T-cell (primary cell): ENCODE data around the gene ATP8A1. TPM values are rescaled to one million over a fixed set of nuclear protein-coding genes. Genes with fewer than 3 reads are reported as not detected.
"Not testable (repeated sequence)": the region's sequence is repeated elsewhere in the genome, so short reads cannot be mapped to it uniquely, and the experiment has no call there.

Experiments
- ATAC-seq, 4 experiments: fragments of 200-7000 bp in 3 of 4; fragments of 150-1000 bp in 1 of 4; cut with Tn5 transposase; replicated peaks in 1 of 4; 1 replicate in 3 of 4; 2 replicates in 1 of 4; pipeline ENCODE4 v1.10.0; 2021; ENCODE audit warnings: moderate library complexity in 3 of 4, mild to moderate bottlenecking in 2 of 4, moderate number of reproducible peaks in 1 of 4
- CTCF ChIA-PET, 2 donors: fragments of 300-600 bp; sonication (Branson Sonifier 250); formaldehyde crosslinking; loops; one replicate each; lab custom pipeline; 2022; ENCODE audit warnings: antibody characterized with exemption in 2 of 2; lab: Charles Lee
- POLR2A ChIA-PET, 2 donors: fragments of 300-600 bp; sonication (Branson Sonifier 250); formaldehyde crosslinking; loops; one replicate each; lab custom pipeline; 2022; ENCODE audit warnings: antibody characterized with exemption in 2 of 2; lab: Charles Lee
- DNase-seq, 35 experiments: peaks; one replicate each; pipeline versions ENCODE4 v3.0.0 to v3.0.0-alpha.2; 2013 to 2023
- H3K27ac ChIP-seq: one replicate; pipeline ENCODE4 v1.5.1; 2013; ENCODE audit warnings: low read length
- H3K27me3 ChIP-seq, 2 experiments: replicated peaks in 1 of 2; 1 replicate in 1 of 2; 2 replicates in 1 of 2; pipeline versions ENCODE4 v1.6.1 to v1.7.0; 2013; ENCODE audit warnings: low read length in 1 of 2, mixed read lengths in 1 of 2; ENCODE audit not compliant: control insufficient read depth in 2 of 2, insufficient read depth in 2 of 2; ENCODE audit errors: extremely low read depth in 1 of 2
- H3K36me3 ChIP-seq, 2 donors: 1 replicate in 1 of 2; 2 replicates in 1 of 2; pipeline versions ENCODE4 v1.6.1 to v1.7.0; 2013; ENCODE audit warnings: low read length in 1 of 2; ENCODE audit not compliant: control insufficient read depth in 2 of 2, insufficient read depth in 1 of 2; ENCODE audit errors: extremely low read depth in 1 of 2
- H3K4me1 ChIP-seq, 2 experiments: 1 replicate in 1 of 2; 2 replicates in 1 of 2; pipeline versions ENCODE4 v1.6.1 to v1.7.0; 2013; ENCODE audit warnings: low read length in 2 of 2, mixed read lengths in 1 of 2; ENCODE audit not compliant: insufficient read depth in 2 of 2, control insufficient read depth in 1 of 2; ENCODE audit errors: extremely low read depth in 1 of 2
- H3K4me3 ChIP-seq, 2 donors: 1 replicate in 1 of 2; 2 replicates in 1 of 2; pipeline versions ENCODE4 v1.5.1 to v1.7.0; 2013; ENCODE audit warnings: mild to moderate bottlenecking in 2 of 2, low read length in 1 of 2, moderate library complexity in 1 of 2; ENCODE audit not compliant: control insufficient read depth in 1 of 2; ENCODE audit errors: extremely low read depth in 1 of 2
- H3K9me3 ChIP-seq: 2 replicates; pipeline ENCODE4 v1.7.0; 2013
- H3K27ac Mint-ChIP-seq, 2 donors: one replicate each; pipeline ENCODE4 v1.8.0; 2020 to 2021; ENCODE audit warnings: mild to moderate bottlenecking in 2 of 2, mixed read lengths in 2 of 2
- H3K27me3 Mint-ChIP-seq, 2 donors: one replicate each; pipeline ENCODE4 v1.8.0; 2021 to 2022; ENCODE audit warnings: mixed read lengths in 2 of 2
- H3K36me3 Mint-ChIP-seq: one replicate; pipeline ENCODE4 v1.8.0; 2021; ENCODE audit warnings: mixed read lengths
- H3K4me1 Mint-ChIP-seq, 3 donors: one replicate each; pipeline ENCODE4 v1.8.0; 2020 to 2022; ENCODE audit warnings: mixed read lengths in 3 of 3, mild to moderate bottlenecking in 1 of 3
- H3K4me3 Mint-ChIP-seq, 3 donors: one replicate each; pipeline ENCODE4 v1.8.0; 2020 to 2022; ENCODE audit warnings: mild to moderate bottlenecking in 3 of 3, mixed read lengths in 3 of 3, moderate library complexity in 3 of 3
- H3K9me3 Mint-ChIP-seq, 3 donors: one replicate each; pipeline ENCODE4 v1.8.0; 2020 to 2022; ENCODE audit warnings: mixed read lengths in 3 of 3
- WGBS: methylation state at CpG from one replicate; pipeline ENCODE4 v1.1.5; 2013; ENCODE audit warnings: missing lambda C conversion rate; ENCODE audit not compliant: insufficient coverage; 5-methylcytosine and 5-hydroxymethylcytosine counted together
- total RNA-seq, 35 experiments: library from RNA in 6 of 35; stranded (reverse) in 6 of 35; fragments of 120-200 nt in 1 of 35; gene quantifications; one replicate each; pipeline versions ENCODE4 v1.2.1 to v1.2.4 and lab custom pipeline; 2013 to 2026

ATP8A1 gene
- total RNA-seq (10 to 100 TPM; 33.7 to 73.2 (median 47.8) TPM), total RNA-seq (lab: John Stamatoyannopoulos, UW) (36.6 to 248 (median 105) reads per million in 29 experiments)
- total RNA-seq (2013) = 123 TPM

DNA sequence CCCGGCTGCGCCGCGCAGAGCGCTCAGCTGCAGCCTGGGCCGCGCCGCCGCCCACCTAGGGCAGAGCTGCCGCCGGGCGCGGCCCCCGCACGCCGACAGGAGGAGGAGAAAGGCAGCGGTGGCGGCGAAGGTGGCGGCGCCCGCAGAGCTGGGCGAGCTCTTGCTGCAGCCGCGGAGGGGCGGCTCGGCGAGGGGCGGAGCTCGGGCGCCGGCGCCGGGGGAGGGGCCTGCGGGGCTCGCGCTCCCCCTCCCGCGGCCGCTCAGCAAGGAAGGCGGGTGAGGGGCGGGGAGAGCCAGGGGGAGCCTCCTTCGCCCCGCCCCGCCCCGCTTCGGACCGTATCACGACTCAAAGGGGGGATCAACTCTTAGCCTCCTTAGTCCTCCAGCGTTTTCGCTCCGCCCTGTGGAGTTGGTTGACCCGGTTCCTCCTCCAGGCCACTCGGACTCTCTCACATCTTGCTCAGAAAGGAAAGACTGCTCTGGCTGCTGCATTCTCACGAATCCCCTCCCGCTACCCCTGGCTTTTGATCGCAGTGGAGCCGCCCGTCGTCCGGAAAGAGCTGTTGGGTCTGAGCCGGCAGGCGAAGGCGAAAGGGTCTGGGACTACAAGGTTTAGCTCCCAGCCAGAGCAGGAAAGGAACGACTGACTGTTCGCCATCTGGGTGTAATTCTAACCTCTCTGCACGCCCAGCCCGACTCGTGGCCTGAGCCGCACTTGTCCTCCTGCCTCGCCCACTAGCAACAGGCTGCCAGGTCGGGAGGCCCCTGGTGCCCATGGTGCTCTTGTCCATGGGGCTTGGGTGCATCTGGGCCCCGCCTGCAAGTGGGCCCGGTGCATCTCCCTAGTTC lies at the start of gene ATP8A1:
TSS of gene ATP8A1 (minus strand) at position 162 of the 849 bp plus-strand sequence. CDS start 232 bp downstream, outside the sequence.
- POLR2A ChIA-PET = interaction anchor here (0.5 to 2.0 kb wide), 12 partner anchors 10 to 647 kb away, joined by 3 to 12 read pairs (median 4); no protein-coding TSS in a partner anchor
- CTCF ChIA-PET = interaction anchor here in 1 of 2 donors (0.6 to 2.3 kb wide), 7 partner anchors 11 to 89 kb away, joined by 3 to 21 read pairs (median 5); no protein-coding TSS in a partner anchor
- peaks cover 23% of the 10 kb centered on the region in 2 experiments for H3K4me1 ChIP-seq
- peak within 1 kb of the TSS; percentile 97 to 98 (median 98) for H3K4me3 Mint-ChIP-seq
- H3K36me3 ChIP-seq = no peaks in the 10 kb centered on the region
- H3K4me1 Mint-ChIP-seq = peaks cover 38 to 51% (median 50%) of the 10 kb centered on the region in 3 donors
- WGBS = under 1% methylated on average over 55 of the region's 74 CpGs
- H3K27ac ChIP-seq = peak within 1 kb of the TSS; percentile 89
- H3K4me3 ChIP-seq = peak within 1 kb of the TSS; percentile 95 to 96
- H3K36me3 Mint-ChIP-seq = peaks cover 12% of the 10 kb centered on the region
- no peaks in the 10 kb centered on the region for H3K9me3 ChIP-seq
- peaks cover 6 to 9% (median 8%) of the 10 kb centered on the region in 3 donors for H3K9me3 Mint-ChIP-seq
- DNase-seq (peak; percentile 80 to 97 (median 92)), ATAC-seq (peak; percentile 88 to 95 (median 89))
- peak within 1 kb of the TSS; percentile 96 to 99 for H3K27ac Mint-ChIP-seq
- H3K27me3 ChIP-seq = no peaks in the 10 kb centered on the region
- no peaks in the 10 kb centered on the region for H3K27me3 Mint-ChIP-seq

DNA sequence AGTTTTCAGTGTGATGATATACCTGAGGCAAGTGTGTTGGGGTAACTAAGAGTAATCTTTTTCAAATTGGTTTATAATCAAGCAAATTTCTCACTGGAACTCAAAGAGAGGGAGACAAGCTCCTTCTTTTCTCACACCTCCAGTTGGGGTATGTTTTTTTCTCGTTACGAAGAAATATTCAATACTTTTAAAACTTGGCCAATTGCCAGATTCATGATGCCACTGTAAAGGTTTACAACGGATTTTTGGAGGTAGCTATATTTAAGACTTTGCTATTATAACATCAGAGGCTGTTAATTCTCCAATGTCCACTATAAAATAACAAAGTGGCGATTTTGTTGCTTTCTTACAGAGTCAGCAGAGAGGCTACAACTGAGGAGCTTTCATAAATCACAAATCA lies 49.2 kb upstream of the ATP8A1 start:
- Mint-ChIP-seq H3K27me3 (peaks cover 0 to 9% of the 10 kb centered on the region in 2 donors), H3K4me1 (peaks cover 2 to 5% (median 4%) of the 10 kb centered on the region in 3 donors), H3K4me3 (no peak overlapping the region), H3K9me3 (peaks cover 0 to under 1% (median 0%) of the 10 kb centered on the region in 3 donors), H3K36me3 (no peaks in the 10 kb centered on the region), H3K27ac (no peak overlapping the region)
- ChIA-PET POLR2A (interaction anchor here in 1 of 2 donors (0.5 kb wide), 1 partner anchor 65 kb away, joined by 3 read pairs; no protein-coding TSS in a partner anchor), CTCF (interaction anchor here in 1 of 2 donors (0.8 kb wide), 1 partner anchor 25 kb away, joined by 3 read pairs; no protein-coding TSS in a partner anchor)
- no CpG with 5 or more reads among the region's 4 CpGs for WGBS
- H3K36me3 ChIP-seq = no peaks in the 10 kb centered on the region
- no peaks in the 10 kb centered on the region for H3K27me3 ChIP-seq
- no peaks in the 10 kb centered on the region for H3K9me3 ChIP-seq
- H3K4me3 ChIP-seq = no peak overlapping the region
- no peak overlapping the region for H3K27ac ChIP-seq
- no peak for ATAC-seq
- no peak for DNase-seq
- H3K4me1 ChIP-seq = peaks cover 0 to 3% of the 10 kb centered on the region in 2 experiments

DNA sequence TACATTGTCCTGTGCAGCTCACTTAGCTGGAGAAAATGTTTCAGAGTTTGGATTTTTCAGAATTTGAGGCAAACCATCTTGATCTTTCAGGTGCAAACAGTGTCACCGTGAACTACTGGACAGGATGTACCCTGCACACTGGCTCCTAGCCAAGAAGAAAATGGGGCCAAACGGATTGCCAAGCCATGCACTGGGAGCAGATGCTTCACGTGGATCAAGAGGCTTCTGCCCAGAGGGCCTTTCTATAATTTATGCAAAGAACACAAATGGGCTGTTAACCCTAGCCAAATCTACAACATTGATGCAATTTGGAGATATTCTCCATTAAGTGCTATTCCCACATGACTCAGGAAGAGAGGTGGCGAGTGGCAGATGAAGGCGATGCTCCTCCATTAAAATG lies 46.9 kb upstream of the ATP8A1 start:
- DNase-seq (no peak), ATAC-seq (no peak)
- H3K4me3 Mint-ChIP-seq = no peak overlapping the region
- Histone ChIP-seq H3K27ac (no peak overlapping the region), H3K27me3 (no peaks in the 10 kb centered on the region), H3K36me3 (no peaks in the 10 kb centered on the region), H3K4me3 (no peak overlapping the region), H3K4me1 (peaks cover 0 to 3% of the 10 kb centered on the region in 2 experiments), H3K9me3 (no peaks in the 10 kb centered on the region)
- no peaks in the 10 kb centered on the region for H3K36me3 Mint-ChIP-seq
- 88% methylated on average over 4 of the region's 5 CpGs for WGBS
- POLR2A ChIA-PET = no interaction called here
- H3K9me3 Mint-ChIP-seq = peaks cover 0 to 5% (median 4%) of the 10 kb centered on the region in 3 donors
- H3K27ac Mint-ChIP-seq = no peak overlapping the region
- H3K4me1 Mint-ChIP-seq = peaks cover 2 to 5% (median 4%) of the 10 kb centered on the region in 3 donors
- CTCF ChIA-PET = no interaction called here
- peaks cover 0 to 3% of the 10 kb centered on the region in 2 donors for H3K27me3 Mint-ChIP-seq

DNA sequence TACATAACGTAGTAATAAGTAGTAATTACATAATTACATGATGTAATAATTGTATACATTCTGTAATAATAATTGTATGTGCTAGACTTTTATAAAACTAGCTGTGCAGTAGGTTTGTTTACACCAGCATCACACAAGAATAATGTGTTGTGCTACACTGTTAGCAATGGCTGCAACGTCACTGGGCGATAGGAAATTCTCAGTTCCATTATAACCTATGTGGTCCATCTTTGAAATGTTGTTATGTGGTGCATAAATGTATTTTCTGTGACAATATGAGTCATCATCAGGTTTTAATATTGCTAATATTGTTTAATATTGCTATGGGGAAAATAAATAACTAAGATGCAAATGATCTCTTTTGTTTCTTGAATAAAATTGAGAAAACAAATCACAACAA lies 46.0 kb upstream of the ATP8A1 start:
- Mint-ChIP-seq H3K27me3 (no peaks in the 10 kb centered on the region), H3K9me3 (peaks cover 0 to 6% (median 5%) of the 10 kb centered on the region in 3 donors), H3K36me3 (peaks cover 2% of the 10 kb centered on the region), H3K27ac (no peak overlapping the region), H3K4me1 (peaks cover 2 to 5% (median 4%) of the 10 kb centered on the region in 3 donors), H3K4me3 (no peak overlapping the region)
- Histone ChIP-seq H3K4me1 (peaks cover 0 to 3% of the 10 kb centered on the region in 2 experiments), H3K9me3 (no peaks in the 10 kb centered on the region), H3K27me3 (no peaks in the 10 kb centered on the region), H3K36me3 (no peaks in the 10 kb centered on the region), H3K4me3 (no peak overlapping the region), H3K27ac (no peak overlapping the region)
- DNase-seq (no peak), ATAC-seq (no peak)
- CTCF ChIA-PET = no interaction called here
- no CpG with 5 or more reads among the region's 3 CpGs for WGBS
- POLR2A ChIA-PET = no interaction called here

DNA sequence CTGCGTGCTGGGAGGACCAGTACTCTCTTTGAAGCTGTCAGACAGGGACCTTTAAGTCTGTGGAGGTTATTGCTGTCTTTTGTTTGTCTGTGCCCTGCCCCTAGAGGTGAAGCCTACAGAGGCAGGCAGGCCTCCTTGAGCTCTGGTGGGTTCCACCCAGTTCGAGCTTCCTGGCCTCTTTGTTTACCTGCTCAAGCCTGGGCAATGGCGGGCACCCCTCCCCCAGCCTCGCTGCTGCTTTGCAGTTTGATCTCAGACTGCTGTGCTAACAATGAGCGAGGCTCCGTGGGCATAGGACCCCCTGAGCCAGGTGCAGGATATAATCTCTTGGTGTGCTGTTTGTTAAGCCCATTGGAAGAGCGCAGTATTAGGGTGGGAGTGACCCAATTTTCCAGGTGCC lies 44.9 kb upstream of the ATP8A1 start:
- peak in 13 of 35 experiments; percentile 0 to 24 (median 2) for DNase-seq
- H3K4me1 ChIP-seq, H3K36me3 Mint-ChIP-seq, H3K36me3 ChIP-seq, H3K27me3 Mint-ChIP-seq, ATAC-seq, H3K4me3 ChIP-seq, H3K9me3 ChIP-seq, CTCF ChIA-PET, POLR2A ChIA-PET, H3K4me3 Mint-ChIP-seq, H3K9me3 Mint-ChIP-seq, H3K4me1 Mint-ChIP-seq, H3K27ac ChIP-seq, H3K27me3 ChIP-seq: not testable (repeated sequence)
- 63% methylated on average over 5 of the region's 7 CpGs for WGBS
- peak overlapping the region in 1 of 2 donors; percentile 39 for H3K27ac Mint-ChIP-seq

DNA sequence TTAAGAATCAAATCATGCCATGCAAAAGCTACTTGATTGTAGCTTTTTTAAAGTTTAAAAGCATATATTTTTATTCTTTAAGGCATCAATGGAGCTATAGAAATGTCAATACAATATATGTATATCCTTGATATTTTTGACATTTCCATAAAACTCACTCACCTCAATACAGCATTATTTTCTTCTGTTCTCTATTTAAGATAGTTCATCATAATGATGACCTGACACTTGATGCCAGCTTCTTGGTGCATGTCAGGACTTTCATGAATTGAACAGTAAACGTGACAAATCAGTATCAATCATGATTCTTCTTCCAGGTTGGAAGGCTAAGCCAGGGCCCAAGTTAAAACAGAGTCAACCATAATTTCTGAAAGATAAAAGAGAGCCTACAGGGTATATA lies 33.6 kb upstream of the ATP8A1 start:
- no peak overlapping the region for H3K4me3 ChIP-seq
- no peak for ATAC-seq
- no peaks in the 10 kb centered on the region for H3K4me1 ChIP-seq
- no peak overlapping the region for H3K27ac Mint-ChIP-seq
- no peaks in the 10 kb centered on the region for H3K36me3 Mint-ChIP-seq
- no peak overlapping the region for H3K4me3 Mint-ChIP-seq
- CTCF ChIA-PET = interaction anchor here in 1 of 2 donors (0.5 kb wide), 1 partner anchor 127 kb away, joined by 3 read pairs; no protein-coding TSS in a partner anchor
- POLR2A ChIA-PET = interaction anchor here in 1 of 2 donors (0.6 to 1.1 kb wide), 2 partner anchors 11 to 79 kb away, joined by 3 to 5 read pairs; no protein-coding TSS in a partner anchor
- peaks cover 3 to 4% of the 10 kb centered on the region in 2 donors for H3K27me3 Mint-ChIP-seq
- no peak for DNase-seq
- no CpG with 5 or more reads among the region's 1 CpG for WGBS
- H3K4me1 Mint-ChIP-seq = no peaks in the 10 kb centered on the region
- H3K36me3 ChIP-seq = no peaks in the 10 kb centered on the region
- no peaks in the 10 kb centered on the region for H3K27me3 ChIP-seq
- no peaks in the 10 kb centered on the region for H3K9me3 Mint-ChIP-seq
- H3K9me3 ChIP-seq = no peaks in the 10 kb centered on the region
- H3K27ac ChIP-seq = no peak overlapping the region
